CD8-positive, alpha-beta memory T cell (primary cell): ENCODE results near the gene DEPP1. TPM values are rescaled to one million over a fixed set of nuclear protein-coding genes. Genes with fewer than 3 reads are reported as not detected.

Experiments
- CTCF ChIA-PET: fragments of 350-600 bp; sonication (Branson Sonifier 250); formaldehyde crosslinking; loops from one replicate; lab custom pipeline; 2021; ENCODE audit warnings: antibody characterized with exemption; lab: Charles Lee
- POLR2A ChIA-PET: fragments of 350-600 bp; sonication (Branson Sonifier 250); formaldehyde crosslinking; loops from one replicate; lab custom pipeline; 2021; ENCODE audit warnings: antibody characterized with exemption; lab: Charles Lee
- DNase-seq, 5 donors: peaks; one replicate each; pipeline versions ENCODE4 v3.0.0 to v3.0.0-alpha.2; 2020 to 2022; ENCODE audit warnings: mixed read lengths in 1 of 5
- H3K27ac ChIP-seq: one replicate; pipeline ENCODE4 v1.7.0; 2013; ENCODE audit warnings: low read depth, mild to moderate bottlenecking, low read length, moderate library complexity
- H3K27me3 ChIP-seq: 2 replicates; pipeline ENCODE4 v1.7.0; 2013; ENCODE audit warnings: low read length, mild to moderate bottlenecking; ENCODE audit not compliant: insufficient read depth, poor library complexity, severe bottlenecking
- H3K36me3 ChIP-seq: 2 replicates; pipeline ENCODE4 v1.7.0; 2013; ENCODE audit warnings: mild to moderate bottlenecking, low read length, moderate library complexity; ENCODE audit not compliant: insufficient read depth
- H3K4me1 ChIP-seq: 2 replicates; pipeline ENCODE4 v1.7.0; 2013; ENCODE audit warnings: mild to moderate bottlenecking, low read length, moderate library complexity; ENCODE audit not compliant: insufficient read depth
- H3K4me3 ChIP-seq: 2 replicates; pipeline ENCODE4 v1.7.0; 2013; ENCODE audit warnings: mild to moderate bottlenecking, low read length
- H3K9me3 ChIP-seq: 2 replicates; pipeline ENCODE4 v1.7.0; 2013; ENCODE audit warnings: mild to moderate bottlenecking, low read length
- H3K27ac Mint-ChIP-seq, 8 donors: one replicate each; pipeline ENCODE4 v1.8.0; 2020 to 2021; ENCODE audit warnings: mixed read lengths in 8 of 8, mild to moderate bottlenecking in 6 of 8, inconsistent platforms in 3 of 8, moderate library complexity in 3 of 8
- H3K27me3 Mint-ChIP-seq, 2 donors: one replicate each; pipeline ENCODE4 v1.8.0; 2020 to 2021; ENCODE audit warnings: mixed read lengths in 2 of 2, mild to moderate bottlenecking in 1 of 2, moderate library complexity in 1 of 2
- H3K36me3 Mint-ChIP-seq, 3 donors: one replicate each; pipeline ENCODE4 v1.8.0; 2020 to 2021; ENCODE audit warnings: mixed read lengths in 3 of 3, inconsistent platforms in 1 of 3, mild to moderate bottlenecking in 1 of 3
- H3K4me1 Mint-ChIP-seq, 3 donors: one replicate each; pipeline ENCODE4 v1.8.0; 2020 to 2021; ENCODE audit warnings: mixed read lengths in 3 of 3, inconsistent platforms in 1 of 3, mild to moderate bottlenecking in 1 of 3
- H3K4me3 Mint-ChIP-seq, 7 donors: one replicate each; pipeline ENCODE4 v1.8.0; 2020 to 2021; ENCODE audit warnings: mixed read lengths in 7 of 7, mild to moderate bottlenecking in 6 of 7, moderate library complexity in 4 of 7, inconsistent platforms in 2 of 7
- H3K9me3 Mint-ChIP-seq, 5 donors: one replicate each; pipeline ENCODE4 v1.8.0; 2020 to 2022; ENCODE audit warnings: mixed read lengths in 5 of 5, mild to moderate bottlenecking in 3 of 5, moderate library complexity in 2 of 5, inconsistent platforms in 1 of 5
- polyA plus RNA-seq: library from polyadenylated mRNA; unstranded; fragments of 300-500 nt; fragmentation: Illumina TruSeq; gene quantifications from one replicate; pipeline ENCODE4 v1.2.3, GENCODE V29; 2021
- total RNA-seq, 2 experiments: library from RNA; stranded (reverse); gene quantifications; one replicate each; pipeline ENCODE4 v1.2.3, GENCODE V29; 2021

The DEPP1 gene
- total and polyA plus RNA-seq, 3 experiments from 2014 or later = 0.11 TPM; not detected in 2

GRCh38 chr10:44971434-44971833 is 7.2 kb downstream of the DEPP1 start:
- H3K27me3 ChIP-seq = no peaks in the 10 kb centered on the region
- H3K4me3 ChIP-seq = no peak overlapping the region
- Mint-ChIP-seq H3K36me3 (no peaks in the 10 kb centered on the region), H3K4me1 (peaks cover 27 to 49% (median 41%) of the 10 kb centered on the region in 3 donors), H3K9me3 (no peaks in the 10 kb centered on the region), H3K27me3 (no peaks in the 10 kb centered on the region), H3K27ac (no peak overlapping the region), H3K4me3 (no peak overlapping the region)
- no peaks in the 10 kb centered on the region for H3K9me3 ChIP-seq
- peaks cover 45% of the 10 kb centered on the region for H3K4me1 ChIP-seq
- ChIA-PET POLR2A (no interaction called here), CTCF (no interaction called here)
- no peak for DNase-seq
- H3K27ac ChIP-seq = no peak overlapping the region
- H3K36me3 ChIP-seq = no peaks in the 10 kb centered on the region

DNA sequence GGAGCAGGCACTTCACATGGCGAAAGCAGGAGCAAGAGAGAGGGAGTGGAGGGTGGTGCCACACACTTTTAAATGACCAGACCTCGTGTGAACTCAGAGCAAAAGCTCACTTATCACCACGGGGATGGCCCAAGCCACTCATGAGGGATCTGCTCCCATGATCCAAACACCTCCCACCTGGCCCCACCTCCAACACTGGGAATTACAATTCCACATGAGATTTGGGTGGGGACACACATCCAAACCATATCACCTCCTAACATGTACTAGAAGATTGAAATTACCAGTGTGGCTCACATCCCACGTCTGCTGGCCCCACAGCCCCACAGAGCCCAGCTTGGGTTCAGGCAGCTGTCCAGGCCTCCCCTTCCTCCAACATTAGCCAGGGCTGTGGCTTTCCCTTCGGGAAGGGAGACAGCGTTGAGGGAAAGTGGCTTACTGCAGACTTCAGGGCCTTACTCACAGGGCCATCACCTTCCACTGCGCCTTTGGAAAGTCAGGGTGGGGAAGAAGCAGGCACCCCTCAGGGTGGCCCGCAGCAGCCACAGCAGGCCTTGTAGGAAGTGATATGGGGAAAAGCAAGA is 7.7 kb downstream of the DEPP1 start:
- H3K4me3 Mint-ChIP-seq = no peak overlapping the region

GRCh38 chr10:44969854-44970253 is 8.8 kb downstream of the DEPP1 start:
- Histone ChIP-seq H3K9me3 (no peaks in the 10 kb centered on the region), H3K4me3 (no peak overlapping the region), H3K27ac (no peak overlapping the region), H3K36me3 (no peaks in the 10 kb centered on the region), H3K4me1 (peaks cover 48% of the 10 kb centered on the region), H3K27me3 (no peaks in the 10 kb centered on the region)
- DNase-seq = no peak
- Mint-ChIP-seq H3K4me3 (no peak overlapping the region), H3K27me3 (peaks cover 0 to 2% of the 10 kb centered on the region in 2 donors), H3K27ac (peak overlapping the region in 2 of 8 donors; percentile 29 to 39), H3K36me3 (no peaks in the 10 kb centered on the region), H3K9me3 (no peaks in the 10 kb centered on the region), H3K4me1 (peaks cover 33 to 52% (median 48%) of the 10 kb centered on the region in 3 donors)
- POLR2A ChIA-PET = no interaction called here
- CTCF ChIA-PET = interaction anchor here (1.1 kb wide), 2 partner anchors 11 to 37 kb away, joined by 3 to 9 read pairs; partner anchors contain the start of gene RASSF4

More for the DNA sequence above, 7.7 kb downstream of the DEPP1 start:
- Histone ChIP-seq H3K27me3 (no peaks in the 10 kb centered on the region), H3K9me3 (no peaks in the 10 kb centered on the region), H3K4me3 (no peak overlapping the region), H3K27ac (no peak overlapping the region), H3K4me1 (peaks cover 49% of the 10 kb centered on the region), H3K36me3 (no peaks in the 10 kb centered on the region)
- CTCF ChIA-PET = no interaction called here
- no peaks in the 10 kb centered on the region for H3K9me3 Mint-ChIP-seq
- H3K27me3 Mint-ChIP-seq = peaks cover 0 to under 1% of the 10 kb centered on the region in 2 donors
- peaks cover 32 to 52% (median 46%) of the 10 kb centered on the region in 3 donors for H3K4me1 Mint-ChIP-seq
- DNase-seq = no peak
- POLR2A ChIA-PET = no interaction called here
- no peaks in the 10 kb centered on the region for H3K36me3 Mint-ChIP-seq
- H3K27ac Mint-ChIP-seq = peak overlapping the region in 1 of 8 donors; percentile 63

- Mint-ChIP-seq H3K4me3 (peak overlapping the region; percentile 6 to 68 (median 64)), H3K9me3 (no peaks in the 10 kb centered on the region), H3K36me3 (no peaks in the 10 kb centered on the region), H3K4me1 (peaks cover 33 to 43% (median 42%) of the 10 kb centered on the region in 3 donors), H3K27me3 (peaks cover 0 to 2% of the 10 kb centered on the region in 2 donors), H3K27ac (peak overlapping the region; percentile 0 to 95 (median 76))
- Histone ChIP-seq H3K9me3 (no peaks in the 10 kb centered on the region), H3K27ac (no peak overlapping the region), H3K4me1 (peaks cover 37% of the 10 kb centered on the region), H3K27me3 (no peaks in the 10 kb centered on the region), H3K4me3 (no peak overlapping the region), H3K36me3 (no peaks in the 10 kb centered on the region)
- DNase-seq = peak in 4 of 5 donors; percentile 13 to 62 (median 38)
- ChIA-PET CTCF (interaction anchor here (1.1 to 2.0 kb wide), 5 partner anchors 10 to 36 kb away, joined by 3 to 9 read pairs (median 7); partner anchors contain the start of genes RASSF4 and ZNF22), POLR2A (no interaction called here)
These were observed 9.9 kb downstream of the DEPP1 start for GRCh38 chr10:44968500-44969400.

DNA sequence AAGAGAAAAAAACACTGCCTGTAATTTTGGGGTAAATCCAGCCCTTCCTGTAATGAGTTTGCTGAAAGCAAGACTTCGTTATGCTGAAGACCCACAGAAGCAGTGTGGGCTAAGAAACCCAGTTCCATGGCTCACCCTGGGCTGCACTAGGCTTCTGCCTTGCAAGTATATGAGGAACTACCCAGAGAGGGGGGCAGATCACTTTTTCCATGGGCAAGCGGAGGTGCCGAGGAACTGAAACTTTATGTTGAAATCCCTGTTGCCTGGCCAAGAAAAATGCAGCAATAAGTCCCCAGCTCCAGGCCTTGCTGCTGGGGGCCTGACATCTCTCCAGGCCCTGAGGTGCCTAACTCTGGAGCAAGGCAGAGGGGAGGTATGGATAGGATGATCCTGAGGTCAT is 10.5 kb downstream of the DEPP1 start:
- H3K36me3 Mint-ChIP-seq = no peaks in the 10 kb centered on the region
- Histone ChIP-seq H3K4me3 (no peak overlapping the region), H3K27ac (no peak overlapping the region), H3K9me3 (no peaks in the 10 kb centered on the region), H3K4me1 (peaks cover 34% of the 10 kb centered on the region), H3K27me3 (no peaks in the 10 kb centered on the region), H3K36me3 (no peaks in the 10 kb centered on the region)
- H3K27ac Mint-ChIP-seq = peak overlapping the region in 7 of 8 donors; percentile 0 to 89 (median 80)
- peaks cover 0 to 2% of the 10 kb centered on the region in 2 donors for H3K27me3 Mint-ChIP-seq
- no peak for DNase-seq
- ChIA-PET CTCF (interaction anchor here (0.9 to 2.0 kb wide), 4 partner anchors 16 to 36 kb away, joined by 3 to 8 read pairs (median 5); partner anchors contain the start of gene ZNF22), POLR2A (no interaction called here)
- peaks cover 33 to 39% (median 37%) of the 10 kb centered on the region in 3 donors for H3K4me1 Mint-ChIP-seq
- H3K4me3 Mint-ChIP-seq = peak overlapping the region in 6 of 7 donors; percentile 57 to 68 (median 62)
- H3K9me3 Mint-ChIP-seq = no peaks in the 10 kb centered on the region

GRCh38 chr10:44967616-44968015 is 11.0 kb downstream of the DEPP1 start:
- Mint-ChIP-seq H3K36me3 (no peaks in the 10 kb centered on the region), H3K9me3 (no peaks in the 10 kb centered on the region), H3K4me3 (peak overlapping the region in 4 of 7 donors; percentile 58 to 68 (median 64)), H3K27ac (peak overlapping the region in 7 of 8 donors; percentile 36 to 89 (median 39)), H3K4me1 (peaks cover 33 to 39% (median 37%) of the 10 kb centered on the region in 3 donors), H3K27me3 (peaks cover 0 to 2% of the 10 kb centered on the region in 2 donors)
- no peaks in the 10 kb centered on the region for H3K9me3 ChIP-seq
- H3K36me3 ChIP-seq = no peaks in the 10 kb centered on the region
- CTCF ChIA-PET = interaction anchor here (0.9 to 2.0 kb wide), 3 partner anchors 33 to 36 kb away, joined by 3 to 8 read pairs (median 7); partner anchors contain the start of gene ZNF22
- no peak overlapping the region for H3K27ac ChIP-seq
- H3K4me3 ChIP-seq = no peak overlapping the region
- H3K4me1 ChIP-seq = peaks cover 34% of the 10 kb centered on the region
- DNase-seq = no peak
- POLR2A ChIA-PET = no interaction called here
- no peaks in the 10 kb centered on the region for H3K27me3 ChIP-seq

GRCh38 chr10:44966816-44967509 is 11.6 kb downstream of the DEPP1 start:
- Mint-ChIP-seq H3K27ac (peak overlapping the region in 1 of 8 donors; percentile 89), H3K4me3 (no peak overlapping the region), H3K27me3 (peaks cover 0 to 3% of the 10 kb centered on the region in 2 donors), H3K36me3 (no peaks in the 10 kb centered on the region), H3K4me1 (peaks cover 33 to 39% (median 37%) of the 10 kb centered on the region in 3 donors), H3K9me3 (no peaks in the 10 kb centered on the region)
- Histone ChIP-seq H3K27ac (no peak overlapping the region), H3K4me3 (no peak overlapping the region), H3K4me1 (peaks cover 34% of the 10 kb centered on the region), H3K9me3 (no peaks in the 10 kb centered on the region), H3K36me3 (no peaks in the 10 kb centered on the region), H3K27me3 (no peaks in the 10 kb centered on the region)
- ChIA-PET CTCF (interaction anchor here (0.9 to 2.0 kb wide), 5 partner anchors 17 to 37 kb away, joined by 3 to 8 read pairs (median 6); partner anchors contain the start of gene ZNF22), POLR2A (no interaction called here)
- DNase-seq = no peak
